Activated naive CD8-positive, alpha-beta T cell treated with anti-CD3 and anti-CD28 coated beads for 36 hours (primary cell): Measurements from ENCODE around the gene HOXC9. TPM values are rescaled to one million over a fixed set of nuclear protein-coding genes. Genes with fewer than 3 reads are reported as not detected.
A peak's percentile ranks its signal among the peaks of the same experiment; 100 is the strongest.

ENCODE experiments used
- DNase-seq: peaks from one replicate; pipeline ENCODE4 v3.0.0; 2021
- H3K27ac Mint-ChIP-seq: one replicate; pipeline ENCODE4 v1.8.0; 2022; ENCODE audit warnings: mild to moderate bottlenecking, moderate library complexity, mixed read lengths
- H3K27me3 Mint-ChIP-seq: one replicate; pipeline ENCODE4 v1.8.0; 2022; ENCODE audit warnings: mild to moderate bottlenecking, mixed read lengths
- H3K36me3 Mint-ChIP-seq: one replicate; pipeline ENCODE4 v1.8.0; 2021; ENCODE audit warnings: mild to moderate bottlenecking, mixed read lengths
- H3K4me1 Mint-ChIP-seq: one replicate; pipeline ENCODE4 v1.8.0; 2021; ENCODE audit warnings: mixed read lengths
- H3K4me3 Mint-ChIP-seq: one replicate; pipeline ENCODE4 v1.8.0; 2022; ENCODE audit warnings: mild to moderate bottlenecking, moderate library complexity, mixed read lengths
- H3K9me3 Mint-ChIP-seq: one replicate; pipeline ENCODE4 v1.8.0; 2022; ENCODE audit warnings: mixed read lengths
- total RNA-seq, 2 experiments: library from RNA; stranded (reverse); gene quantifications; one replicate each; pipeline ENCODE4 v1.2.3, GENCODE V29; 2021

HOXC9 gene
- total RNA-seq, result not detected

DNA sequence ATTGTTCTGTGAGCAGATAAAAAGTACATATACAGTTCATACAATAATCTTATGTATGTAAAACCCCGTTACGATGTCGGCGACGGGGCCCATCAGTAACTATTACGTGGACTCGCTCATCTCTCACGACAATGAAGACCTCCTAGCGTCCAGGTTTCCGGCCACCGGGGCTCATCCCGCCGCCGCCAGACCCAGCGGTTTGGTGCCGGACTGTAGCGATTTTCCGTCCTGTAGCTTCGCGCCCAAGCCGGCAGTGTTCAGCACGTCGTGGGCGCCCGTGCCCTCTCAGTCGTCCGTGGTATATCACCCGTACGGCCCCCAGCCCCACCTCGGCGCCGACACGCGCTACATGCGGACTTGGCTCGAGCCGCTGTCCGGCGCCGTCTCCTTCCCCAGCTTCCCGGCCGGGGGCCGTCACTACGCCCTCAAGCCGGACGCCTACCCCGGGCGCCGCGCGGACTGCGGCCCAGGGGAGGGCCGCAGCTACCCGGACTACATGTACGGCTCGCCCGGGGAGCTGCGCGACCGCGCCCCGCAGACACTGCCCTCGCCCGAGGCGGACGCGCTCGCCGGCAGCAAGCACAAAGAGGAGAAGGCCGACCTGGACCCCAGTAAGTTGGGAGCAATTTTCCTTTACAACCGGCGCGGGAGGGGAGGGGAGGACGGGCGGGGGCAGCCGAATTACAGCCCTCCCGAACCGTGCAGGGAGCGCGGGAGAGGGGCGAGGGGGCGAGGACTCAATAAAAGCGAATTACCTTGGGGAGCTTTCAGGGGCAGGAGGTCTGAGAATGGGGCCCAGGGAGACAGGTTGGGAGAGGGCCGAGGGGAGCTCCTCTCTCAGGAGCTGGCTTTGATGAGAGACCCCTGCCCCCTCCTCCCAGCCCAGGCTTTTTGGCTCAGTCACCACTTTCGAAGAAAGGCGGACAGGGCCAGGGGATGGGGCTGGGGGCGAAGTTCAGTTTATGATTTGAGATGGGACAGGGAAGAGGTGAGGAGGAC, at the start of gene HOXC9:
TSS of gene HOXC9 (plus strand) at position 46 of the 999 bp plus-strand sequence. CDS start at position 74, 28 bp downstream.
- H3K9me3 Mint-ChIP-seq, result no peaks in the 10 kb centered on the region
- H3K36me3 Mint-ChIP-seq, result peaks cover 2% of the 10 kb centered on the region
- H3K27me3 Mint-ChIP-seq, result peaks cover 98% of the 10 kb centered on the region
- H3K27ac Mint-ChIP-seq, result no peak within 1 kb of the TSS
- DNase-seq, result no peak
- H3K4me3 Mint-ChIP-seq, result peak within 1 kb of the TSS; percentile 45
- peaks cover 29% of the 10 kb centered on the region for H3K4me1 Mint-ChIP-seq

DNA sequence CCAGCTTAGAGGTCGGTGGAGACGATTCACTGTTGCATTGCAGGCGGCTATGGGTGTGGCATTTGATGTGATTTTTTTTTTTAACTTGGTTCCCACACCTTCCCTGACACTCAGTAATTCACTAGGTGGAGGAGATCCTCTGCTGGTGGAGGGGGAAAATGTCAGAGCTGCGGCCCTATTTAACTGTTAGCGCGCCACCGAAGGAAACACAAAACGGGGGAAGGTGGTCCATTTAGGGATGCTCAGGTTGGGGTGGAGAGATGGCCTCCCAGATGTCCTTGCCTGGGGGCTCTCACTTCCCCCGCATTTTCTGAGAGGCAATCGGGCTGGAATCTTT, 49.6 kb upstream of the HOXC9 start:
- no peak overlapping the region for H3K4me3 Mint-ChIP-seq
- H3K9me3 Mint-ChIP-seq, result no peaks in the 10 kb centered on the region
- peaks cover 97% of the 10 kb centered on the region for H3K27me3 Mint-ChIP-seq
- H3K4me1 Mint-ChIP-seq, result peaks cover 12% of the 10 kb centered on the region
- DNase-seq, result no peak
- no peak overlapping the region for H3K27ac Mint-ChIP-seq
- H3K36me3 Mint-ChIP-seq, result no peaks in the 10 kb centered on the region

DNA sequence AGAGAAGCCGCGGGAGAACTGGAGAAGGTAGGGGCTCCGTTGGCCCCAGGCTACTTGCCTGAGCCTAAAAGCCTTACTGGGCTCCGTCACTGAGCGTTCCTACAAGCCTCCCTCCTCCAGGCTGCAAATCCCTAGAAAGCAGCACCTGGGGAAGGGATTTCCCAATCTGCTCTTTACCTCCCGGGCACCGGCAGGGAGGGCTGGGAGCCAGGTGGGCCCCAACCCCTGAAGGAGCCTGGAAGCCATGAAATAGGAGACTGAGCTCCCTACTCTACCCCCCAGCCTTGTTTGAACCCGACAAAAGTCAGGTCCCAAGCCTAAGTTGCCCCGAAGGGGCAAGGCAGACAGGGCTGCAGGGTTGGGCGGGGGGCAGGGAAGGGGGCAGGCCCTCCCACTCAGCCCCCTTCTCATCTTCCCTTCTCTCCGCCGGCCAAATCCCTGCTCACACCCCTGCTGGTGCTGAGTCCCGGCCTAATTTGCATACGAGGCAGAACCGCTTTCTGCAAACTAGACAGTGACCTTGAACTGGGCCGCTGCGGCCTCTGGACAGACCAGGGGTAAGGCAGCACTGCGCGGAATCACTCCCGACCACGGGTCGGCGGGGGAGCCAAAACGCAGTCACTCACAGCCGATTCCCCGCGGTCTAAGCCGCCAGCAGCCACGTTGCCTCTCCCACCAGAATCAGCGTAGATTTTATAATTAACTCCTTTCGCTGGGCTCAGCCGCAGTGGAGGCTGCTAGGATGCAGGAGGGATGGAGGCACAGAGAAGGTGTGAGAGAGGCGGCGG, 49.0 kb upstream of the HOXC9 start:
- peaks cover 97% of the 10 kb centered on the region for H3K27me3 Mint-ChIP-seq
- H3K36me3 Mint-ChIP-seq, result no peaks in the 10 kb centered on the region
- no peak overlapping the region for H3K27ac Mint-ChIP-seq
- H3K9me3 Mint-ChIP-seq, result peaks cover 1% of the 10 kb centered on the region
- H3K4me3 Mint-ChIP-seq, result no peak overlapping the region
- no peak for DNase-seq
- H3K4me1 Mint-ChIP-seq, result peaks cover 14% of the 10 kb centered on the region

DNA sequence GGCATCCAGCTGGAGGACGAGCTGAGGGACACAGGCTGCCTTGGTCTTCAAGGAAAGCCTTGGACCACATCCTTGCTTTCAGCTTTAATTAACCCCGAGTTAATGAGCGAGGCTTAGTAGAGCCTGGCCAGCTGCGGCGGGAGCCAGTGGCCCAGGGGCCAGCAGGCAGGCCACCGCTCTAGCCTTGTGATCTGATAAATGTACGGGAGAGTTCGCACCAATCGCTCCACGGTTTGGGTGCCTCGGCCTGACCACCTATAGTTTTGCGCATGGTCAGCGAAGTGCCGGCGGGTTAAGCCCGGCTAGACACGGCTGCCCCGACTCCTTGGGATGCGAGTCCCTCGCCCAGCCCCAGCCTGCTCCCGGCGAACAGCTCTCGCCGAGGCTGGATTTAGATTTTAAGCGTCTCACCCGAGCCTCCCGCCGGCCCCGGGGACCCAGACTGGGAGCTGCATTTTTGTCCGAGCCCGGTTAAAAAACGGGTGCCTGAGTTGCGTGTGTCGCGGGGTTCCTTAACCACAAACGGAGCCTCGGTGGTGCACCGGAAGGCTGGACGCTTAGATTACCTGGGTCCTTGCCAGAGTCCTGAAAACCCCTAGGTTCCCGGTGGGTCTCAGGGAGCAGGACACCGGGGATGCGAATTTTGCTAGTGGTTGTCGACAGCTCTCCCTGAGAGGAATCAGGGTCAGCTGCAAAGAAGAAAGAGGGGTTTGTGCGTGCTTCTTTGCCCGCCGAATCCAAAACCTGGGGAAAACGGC, 48.2 kb upstream of the HOXC9 start:
- peak overlapping the region; percentile 69 for H3K27ac Mint-ChIP-seq
- no peak overlapping the region for H3K4me3 Mint-ChIP-seq
- peaks cover 1% of the 10 kb centered on the region for H3K9me3 Mint-ChIP-seq
- DNase-seq, result no peak
- H3K4me1 Mint-ChIP-seq, result peaks cover 18% of the 10 kb centered on the region
- H3K27me3 Mint-ChIP-seq, result peaks cover 97% of the 10 kb centered on the region
- no peaks in the 10 kb centered on the region for H3K36me3 Mint-ChIP-seq

DNA sequence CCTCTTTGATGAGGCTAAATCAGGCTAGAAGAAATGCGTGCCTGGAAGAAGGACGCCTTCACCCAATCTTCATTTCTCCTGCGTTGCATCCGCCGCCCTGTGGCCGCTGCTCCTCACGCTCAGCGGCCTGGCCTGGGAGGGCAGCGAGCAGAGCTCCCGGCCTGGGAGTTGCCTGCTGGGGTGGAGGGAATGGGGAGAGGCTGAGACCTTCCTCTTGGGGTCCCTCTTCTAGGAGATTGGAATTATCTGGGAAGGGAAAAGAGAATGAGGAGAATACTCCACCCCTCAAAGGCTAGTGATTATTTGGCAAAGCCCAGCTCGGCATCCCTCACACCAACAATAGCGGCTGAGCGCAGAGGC, 47.6 kb upstream of the HOXC9 start:
- Mint-ChIP-seq H3K4me1 (peaks cover 22% of the 10 kb centered on the region), H3K27ac (peak overlapping the region; percentile 54), H3K36me3 (no peaks in the 10 kb centered on the region), H3K27me3 (peaks cover 97% of the 10 kb centered on the region), H3K9me3 (peaks cover 1% of the 10 kb centered on the region), H3K4me3 (no peak overlapping the region)
- DNase-seq, result no peak

DNA sequence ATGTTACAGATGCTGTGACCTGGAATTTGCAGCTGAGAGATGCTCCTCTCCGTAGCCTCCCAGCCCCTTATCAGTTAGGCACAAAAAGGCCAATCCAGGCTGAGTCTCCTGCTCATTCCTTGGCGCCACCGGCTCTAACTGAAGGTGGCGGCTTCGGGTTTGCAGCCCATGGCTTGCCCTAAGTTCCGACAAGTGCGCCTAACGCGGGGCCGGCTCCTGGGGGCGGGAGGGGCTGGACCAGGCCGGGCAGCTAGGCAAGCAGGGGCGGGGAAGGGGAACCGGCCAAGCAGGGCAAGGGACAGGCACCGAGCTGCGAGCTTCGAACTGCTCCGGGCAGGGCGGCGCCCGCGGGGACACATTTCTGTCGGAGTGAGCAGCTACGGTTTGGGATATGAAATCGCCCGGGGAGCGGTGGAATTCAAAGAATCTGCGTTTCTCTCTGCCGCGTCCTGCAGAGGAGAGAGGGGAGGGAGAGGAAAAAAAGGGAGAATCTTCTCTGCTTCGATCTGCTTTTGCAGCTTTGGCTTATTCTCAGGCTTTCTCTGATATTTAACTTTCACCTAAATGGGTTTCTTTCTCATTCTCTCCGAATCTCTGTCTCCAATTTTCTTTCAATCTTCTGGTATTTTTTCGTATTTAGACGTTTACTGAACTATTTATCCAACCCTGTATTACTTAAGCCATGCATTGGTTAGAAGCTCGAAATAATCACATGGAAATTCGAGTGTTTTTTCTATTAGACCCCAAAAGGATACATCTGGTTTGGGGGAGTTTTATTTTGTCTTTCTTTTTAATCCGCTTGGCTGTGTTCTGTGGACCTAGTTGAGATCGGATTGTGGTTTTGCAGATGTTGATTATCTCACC, 46.9 kb upstream of the HOXC9 start:
- Mint-ChIP-seq H3K9me3 (peaks cover 1% of the 10 kb centered on the region), H3K27ac (no peak overlapping the region), H3K4me3 (no peak overlapping the region), H3K4me1 (peaks cover 22% of the 10 kb centered on the region), H3K36me3 (no peaks in the 10 kb centered on the region), H3K27me3 (peaks cover 97% of the 10 kb centered on the region)
- DNase-seq, result no peak

DNA sequence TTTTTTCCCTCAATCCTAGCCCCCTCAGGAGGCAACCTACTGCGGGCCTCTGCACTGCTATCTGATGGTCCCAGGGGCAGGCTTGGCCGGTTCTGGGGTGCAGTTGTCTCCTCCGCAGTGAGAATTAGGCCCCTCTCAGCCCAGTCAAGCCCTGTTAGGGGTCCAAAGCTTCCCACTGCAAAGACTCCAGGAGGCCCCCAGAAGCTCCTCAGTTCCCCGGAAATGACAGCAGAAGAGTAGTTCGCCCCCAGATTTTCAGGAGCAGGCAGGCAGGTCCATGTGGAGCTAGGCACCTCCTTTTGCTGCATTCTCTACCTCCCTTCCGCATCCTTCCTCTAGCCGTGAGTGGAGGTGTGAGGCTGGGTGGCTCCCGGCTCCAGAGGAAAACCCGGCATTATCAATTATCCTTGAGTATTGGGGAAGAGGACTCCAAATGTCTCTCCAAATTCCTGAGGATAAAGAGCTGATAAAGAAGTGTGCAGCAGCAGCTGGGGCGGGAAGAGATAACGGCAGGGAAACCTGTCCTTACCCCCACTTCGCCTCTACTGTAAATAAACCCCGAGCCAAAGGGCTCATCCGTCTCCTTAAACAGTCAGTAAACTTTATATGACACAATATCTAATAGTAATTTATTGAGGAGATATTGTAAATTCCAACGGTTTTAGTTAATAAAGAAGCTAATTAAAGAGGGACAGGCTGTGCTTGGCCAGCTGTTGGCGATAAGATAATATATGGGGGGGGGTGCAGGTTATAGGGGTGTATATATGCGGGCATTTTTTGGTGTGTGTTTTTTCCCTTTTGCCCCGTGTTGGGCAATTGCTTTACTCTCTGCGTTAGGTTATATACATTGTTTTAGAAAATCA, 45.9 kb upstream of the HOXC9 start:
- Mint-ChIP-seq H3K36me3 (no peaks in the 10 kb centered on the region), H3K27me3 (peaks cover 97% of the 10 kb centered on the region), H3K9me3 (peaks cover 1% of the 10 kb centered on the region), H3K4me3 (no peak overlapping the region), H3K4me1 (peaks cover 22% of the 10 kb centered on the region), H3K27ac (no peak overlapping the region)
- no peak for DNase-seq

DNA sequence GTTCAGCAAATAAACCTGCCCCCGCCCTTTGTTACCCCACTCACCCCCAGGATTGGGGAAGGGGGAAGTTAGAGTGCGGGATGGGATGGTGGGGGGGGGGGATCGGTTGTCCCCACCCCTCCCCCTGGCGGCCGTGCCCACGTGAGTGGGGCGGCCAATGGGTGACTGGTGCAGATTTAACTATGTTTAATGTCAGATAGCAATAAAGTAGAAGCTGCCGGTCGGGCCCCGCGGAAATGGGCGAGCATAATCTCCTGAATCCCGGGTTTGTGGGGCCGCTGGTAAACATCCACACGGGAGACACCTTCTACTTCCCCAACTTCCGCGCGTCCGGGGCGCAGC, 45.3 kb upstream of the HOXC9 start, which contains the start of gene HOXC12:
TSS of gene HOXC12 (plus strand) at position 210 of the 342 bp plus-strand sequence. CDS start at position 237, 27 bp downstream.
- no peak for DNase-seq
- no peak within 1 kb of the TSS for H3K4me3 Mint-ChIP-seq
- peaks cover 22% of the 10 kb centered on the region for H3K4me1 Mint-ChIP-seq
- peaks cover 1% of the 10 kb centered on the region for H3K9me3 Mint-ChIP-seq
- H3K36me3 Mint-ChIP-seq, result no peaks in the 10 kb centered on the region
- no peak within 1 kb of the TSS for H3K27ac Mint-ChIP-seq
- peaks cover 97% of the 10 kb centered on the region for H3K27me3 Mint-ChIP-seq

DNA sequence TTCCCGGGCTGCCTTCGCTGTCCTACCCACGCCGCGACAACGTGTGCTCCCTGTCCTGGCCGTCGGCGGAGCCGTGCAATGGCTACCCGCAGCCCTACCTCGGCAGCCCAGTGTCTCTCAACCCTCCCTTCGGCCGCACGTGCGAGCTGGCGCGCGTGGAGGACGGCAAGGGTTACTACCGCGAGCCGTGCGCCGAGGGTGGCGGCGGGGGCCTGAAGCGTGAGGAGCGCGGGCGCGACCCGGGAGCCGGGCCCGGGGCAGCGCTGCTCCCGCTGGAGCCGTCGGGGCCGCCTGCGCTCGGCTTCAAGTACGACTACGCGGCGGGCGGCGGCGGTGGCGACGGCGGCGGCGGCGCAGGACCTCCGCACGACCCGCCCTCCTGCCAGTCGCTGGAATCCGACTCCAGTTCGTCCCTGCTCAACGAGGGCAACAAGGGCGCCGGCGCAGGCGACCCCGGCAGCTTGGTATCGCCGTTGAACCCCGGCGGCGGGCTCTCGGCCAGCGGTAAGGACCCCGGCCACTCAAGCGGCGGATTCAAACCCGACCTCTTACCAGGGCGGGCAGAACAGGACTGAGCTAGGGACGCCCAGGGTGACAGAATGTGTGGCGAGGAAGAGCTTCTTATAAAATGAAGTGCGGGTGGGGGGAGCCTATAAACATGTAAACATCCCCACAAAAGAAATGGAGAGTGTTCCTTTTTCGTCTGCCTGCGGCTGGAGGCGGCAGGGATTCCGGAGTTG, 44.8 kb upstream of the HOXC9 start:
- no peak overlapping the region for H3K27ac Mint-ChIP-seq
- H3K4me1 Mint-ChIP-seq, result peaks cover 22% of the 10 kb centered on the region
- no peak for DNase-seq
- no peaks in the 10 kb centered on the region for H3K36me3 Mint-ChIP-seq
- H3K4me3 Mint-ChIP-seq, result no peak overlapping the region
- H3K9me3 Mint-ChIP-seq, result peaks cover 1% of the 10 kb centered on the region
- peaks cover 97% of the 10 kb centered on the region for H3K27me3 Mint-ChIP-seq

DNA sequence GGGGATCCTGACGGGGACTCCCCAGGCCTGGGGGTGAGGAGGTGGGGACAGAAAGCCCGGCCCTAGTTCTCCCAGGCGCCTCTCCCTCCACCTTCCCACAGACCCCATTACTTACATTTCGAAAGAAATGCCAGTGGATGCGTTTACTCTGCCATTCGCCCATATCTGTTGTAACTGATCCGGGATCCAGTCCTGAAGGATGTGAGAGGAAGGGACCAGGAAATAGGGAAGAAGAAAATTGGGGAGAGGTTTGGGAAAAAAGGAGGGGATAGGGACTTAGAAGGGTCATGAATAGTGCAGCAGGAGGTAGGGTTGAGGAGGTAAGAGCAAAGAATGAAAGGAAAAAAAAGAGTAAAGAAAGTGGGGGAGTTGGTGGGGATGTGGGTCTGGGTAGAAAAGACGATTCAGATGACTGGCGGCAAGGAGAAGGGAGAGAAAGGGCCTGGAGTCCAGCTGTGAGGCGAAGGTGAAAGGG, 44.1 kb upstream of the HOXC9 start:
- H3K27me3 Mint-ChIP-seq, result peaks cover 97% of the 10 kb centered on the region
- H3K9me3 Mint-ChIP-seq, result peaks cover 1% of the 10 kb centered on the region
- no peak overlapping the region for H3K27ac Mint-ChIP-seq
- no peak for DNase-seq
- peaks cover 22% of the 10 kb centered on the region for H3K4me1 Mint-ChIP-seq
- no peaks in the 10 kb centered on the region for H3K36me3 Mint-ChIP-seq
- peak overlapping the region; percentile 22 for H3K4me3 Mint-ChIP-seq

DNA sequence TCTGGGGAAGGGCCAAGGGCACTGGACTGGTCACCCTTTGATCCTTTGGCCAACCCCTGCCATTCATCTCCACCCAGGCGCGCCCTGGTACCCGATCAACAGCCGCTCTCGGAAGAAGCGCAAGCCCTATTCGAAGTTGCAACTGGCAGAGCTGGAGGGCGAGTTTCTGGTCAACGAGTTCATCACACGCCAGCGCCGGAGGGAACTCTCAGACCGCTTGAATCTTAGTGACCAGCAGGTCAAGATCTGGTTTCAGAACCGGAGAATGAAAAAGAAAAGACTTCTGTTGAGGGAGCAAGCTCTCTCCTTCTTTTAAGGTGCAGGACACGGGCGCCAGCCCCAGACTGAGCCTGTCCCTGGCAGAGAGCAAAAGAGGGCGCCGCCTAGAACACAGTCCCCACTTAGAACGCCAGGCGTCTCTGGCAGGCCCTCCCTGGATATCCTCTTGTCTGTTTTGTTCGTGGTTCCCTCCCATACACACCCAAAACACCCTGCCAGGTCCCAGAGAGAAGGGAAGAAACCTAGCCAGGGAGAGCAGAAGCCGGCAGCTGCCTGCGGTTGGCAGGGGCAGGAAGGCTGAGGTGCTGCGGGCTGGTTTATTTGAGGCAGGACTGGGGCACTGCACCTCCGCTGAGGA, 43.6 kb upstream of the HOXC9 start:
- Mint-ChIP-seq H3K27me3 (peaks cover 93% of the 10 kb centered on the region), H3K27ac (no peak overlapping the region)
- no peak for DNase-seq

DNA sequence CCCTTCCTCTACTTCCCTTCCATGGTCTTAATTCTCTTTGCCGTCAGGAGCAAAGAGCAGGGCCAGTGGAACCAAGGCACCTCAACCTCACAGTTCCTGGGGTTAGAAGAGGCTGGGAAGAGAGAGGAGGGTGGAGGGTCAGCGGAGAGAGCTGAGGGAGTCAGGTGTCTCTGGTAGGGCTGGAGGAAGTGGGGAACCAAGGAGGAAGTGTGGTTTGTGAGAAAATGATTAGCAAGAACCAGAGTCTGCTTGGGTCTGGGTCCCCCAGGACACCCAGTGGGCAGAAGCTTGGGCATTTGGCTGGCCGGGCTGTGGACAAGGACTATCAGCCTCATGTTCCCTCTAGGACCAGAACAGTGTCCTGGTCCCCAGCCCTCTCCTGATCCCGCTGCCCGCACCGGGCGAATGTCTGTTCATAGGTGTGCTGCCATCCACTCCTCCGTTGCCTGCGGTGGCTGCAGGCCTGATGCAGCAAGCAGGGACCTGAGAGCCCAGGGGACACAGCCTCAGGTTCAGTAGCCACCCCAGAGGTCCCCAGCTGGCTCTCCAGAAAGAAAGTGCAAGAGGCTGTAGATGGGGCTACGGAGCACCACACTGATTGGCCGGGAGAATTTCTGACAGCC, 42.9 kb upstream of the HOXC9 start:
- DNase-seq, result no peak
- peaks cover 93% of the 10 kb centered on the region for H3K27me3 Mint-ChIP-seq
- H3K9me3 Mint-ChIP-seq, result peaks cover 1% of the 10 kb centered on the region
- no peaks in the 10 kb centered on the region for H3K36me3 Mint-ChIP-seq
- no peak overlapping the region for H3K4me3 Mint-ChIP-seq
- H3K27ac Mint-ChIP-seq, result no peak overlapping the region
- H3K4me1 Mint-ChIP-seq, result peaks cover 20% of the 10 kb centered on the region

More for the DNA sequence above, 43.6 kb upstream of the HOXC9 start:
- H3K36me3 Mint-ChIP-seq, result no peaks in the 10 kb centered on the region
- H3K9me3 Mint-ChIP-seq, result peaks cover 1% of the 10 kb centered on the region
- peaks cover 20% of the 10 kb centered on the region for H3K4me1 Mint-ChIP-seq
- peak overlapping the region; percentile 22 for H3K4me3 Mint-ChIP-seq
